PFSK-1 (cell line): ENCODE results near the gene CCNJL.

ENCODE experiments used
- FOXP2 ChIP-seq: optimal IDR thresholded peaks from 2 replicates; pipeline ENCODE3; 2011; ENCODE audit warnings: borderline replicate concordance, control low read depth, inconsistent platforms; ENCODE audit not compliant: insufficient read depth; ENCODE audit errors: extremely low read length, extremely low read depth
- POLR2AphosphoS5 ChIP-seq: IDR thresholded peaks from 2 replicates; pipeline ENCODE4 v1.6.1; 2012; ENCODE audit warnings: low read depth, mild to moderate bottlenecking, control low read depth, low read length, moderate library complexity
- REST ChIP-seq, 2 experiments: IDR thresholded peaks; 2 replicates each; pipeline versions ENCODE4 v1.6.1 to v1.8.0; 2011 to 2012; ENCODE audit warnings: low read depth in 2 of 2, low read length in 2 of 2, control low read depth in 1 of 2, inconsistent platforms in 1 of 2, mild to moderate bottlenecking in 1 of 2, moderate library complexity in 1 of 2; ENCODE audit not compliant: insufficient read depth in 1 of 2
- SIN3A ChIP-seq: IDR thresholded peaks from 2 replicates; pipeline ENCODE4 v1.6.1; 2012; ENCODE audit warnings: mild to moderate bottlenecking, low read length, moderate library complexity, borderline replicate concordance; ENCODE audit not compliant: insufficient read depth
- TAF1 ChIP-seq: IDR thresholded peaks from 2 replicates; pipeline ENCODE4 v1.6.1; 2012; ENCODE audit warnings: low read length, control low read depth, borderline replicate concordance; ENCODE audit not compliant: insufficient read depth

Gene CCNJL

DNA sequence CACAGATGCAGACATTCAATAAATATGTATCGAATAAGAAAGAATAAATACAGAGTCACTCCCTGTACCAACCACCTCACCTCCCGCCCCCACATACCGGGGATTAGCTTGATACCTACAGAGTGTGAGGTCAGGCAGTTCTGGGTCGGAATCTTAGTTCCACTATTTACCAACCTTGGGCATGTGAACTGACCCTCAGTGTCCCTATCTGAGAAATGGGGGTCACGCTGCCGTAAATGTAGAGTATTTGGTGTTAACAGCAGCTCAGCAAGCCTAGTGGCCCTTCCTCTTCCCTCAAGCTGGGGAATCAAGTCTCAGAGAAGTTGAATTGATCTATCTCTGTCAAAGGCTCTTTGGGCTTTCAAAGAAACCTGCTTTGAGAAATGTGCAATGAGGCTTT lies 25.4 kb downstream of the CCNJL start:
- TF ChIP-seq SIN3A (no peak), FOXP2 (no peak), POLR2AphosphoS5 (no peak), TAF1 (no peak)

DNA sequence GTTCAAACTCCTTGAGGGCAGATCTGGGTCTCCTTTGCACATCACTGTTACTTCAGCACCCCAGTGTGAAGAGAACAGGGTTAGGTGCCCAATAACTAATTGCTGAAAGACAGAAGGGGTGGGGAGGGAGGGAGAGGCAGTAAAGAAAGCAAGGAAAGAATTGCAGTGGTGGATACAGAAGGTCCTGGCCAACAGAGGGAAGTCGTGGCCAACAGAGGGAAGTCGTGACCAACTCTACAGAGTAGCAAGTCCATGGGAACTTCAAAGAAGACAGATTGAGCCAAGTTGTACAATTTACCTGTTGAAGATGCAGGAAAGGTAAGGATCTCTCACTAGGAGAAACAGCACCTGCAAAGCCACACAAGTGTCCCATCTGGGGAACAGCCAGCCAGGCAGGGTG lies 27.0 kb downstream of the CCNJL start:
- TF ChIP-seq FOXP2, result no peak
- TF ChIP-seq SIN3A, result no peak
- TF ChIP-seq REST (IDR thresholded peaks at IDR 0.05; ENCODE audit: insufficient read depth in 1 of 2, low read depth in 2 of 2, low read length in 2 of 2), result no peak
- TF ChIP-seq POLR2AphosphoS5, result no peak
- no peak for TF ChIP-seq TAF1

DNA sequence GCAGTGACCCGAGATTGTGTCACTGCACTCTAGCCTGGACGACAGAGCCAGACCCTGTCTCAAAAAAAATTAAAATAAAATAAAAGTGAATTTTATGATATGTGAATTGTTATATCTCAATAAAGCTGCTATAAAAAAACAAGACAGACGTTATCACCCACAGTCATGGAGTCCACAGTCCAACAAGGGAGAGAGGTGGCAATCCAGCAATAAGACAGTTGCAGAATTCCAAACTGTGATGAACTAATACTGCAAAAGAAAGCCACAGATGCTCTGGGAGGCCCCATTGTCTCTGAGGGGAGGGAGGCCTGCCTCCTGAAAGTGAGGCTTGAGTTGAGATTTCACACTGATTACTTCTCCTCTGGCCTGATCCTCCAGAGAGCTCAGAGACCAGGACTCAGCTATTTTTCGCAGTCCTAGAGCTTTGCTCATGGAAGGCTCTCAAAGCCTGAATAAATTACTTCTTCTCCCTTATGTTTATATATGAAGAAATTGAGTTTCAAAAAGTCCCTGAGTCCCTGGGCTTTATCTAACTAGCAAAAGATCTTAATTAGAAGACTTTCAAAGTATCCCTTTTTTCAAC lies 28.0 kb downstream of the CCNJL start:
- TF ChIP-seq SIN3A, result no peak
- TF ChIP-seq TAF1, result no peak
- no peak for TF ChIP-seq FOXP2
- no peak for TF ChIP-seq REST (IDR thresholded peaks at IDR 0.05; ENCODE audit: insufficient read depth in 1 of 2, low read depth in 2 of 2, low read length in 2 of 2)
- no peak for TF ChIP-seq POLR2AphosphoS5

GRCh38 chr5:160281275-160281674 lies 31.1 kb downstream of the CCNJL start:
- no peak for TF ChIP-seq FOXP2
- TF ChIP-seq POLR2AphosphoS5, result no peak
- no peak for TF ChIP-seq TAF1
- no peak for TF ChIP-seq REST (IDR thresholded peaks at IDR 0.05; ENCODE audit: insufficient read depth in 1 of 2, low read depth in 2 of 2, low read length in 2 of 2)
- TF ChIP-seq SIN3A, result no peak

DNA sequence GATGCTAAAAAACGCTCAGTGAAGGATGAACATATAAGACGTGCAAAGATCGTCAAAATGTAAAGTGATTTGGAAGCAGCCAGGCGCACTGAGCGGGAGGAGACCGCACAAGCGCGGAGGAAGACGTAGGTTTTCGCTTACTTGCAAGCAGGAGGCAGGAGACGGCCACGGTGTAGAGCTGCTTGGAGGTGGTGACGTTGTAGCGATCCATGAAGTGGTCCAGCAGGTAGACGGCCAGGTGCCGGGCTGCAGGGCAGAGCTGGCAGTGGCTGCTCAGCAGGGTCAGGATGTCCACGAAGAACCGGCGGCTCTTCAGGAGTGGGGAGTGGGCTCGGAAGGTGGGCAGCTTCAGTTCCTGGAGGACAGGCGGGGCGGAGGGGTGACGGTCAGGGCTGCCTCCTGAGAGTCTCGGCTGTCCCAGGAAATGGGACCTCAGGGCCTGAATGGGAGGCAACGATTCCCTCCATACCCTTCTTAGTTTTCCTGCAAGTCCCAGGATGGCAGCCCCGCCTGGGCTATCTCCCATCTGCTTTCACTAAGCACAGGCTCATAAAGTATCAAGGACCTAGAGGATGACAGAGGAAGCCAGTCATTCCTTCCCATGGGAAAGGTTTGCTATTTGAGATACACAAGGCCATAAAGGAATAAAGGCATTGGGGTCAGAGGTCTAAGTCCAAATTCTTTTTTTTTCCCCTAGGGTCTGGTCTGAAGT lies 31.8 kb downstream of the CCNJL start:
- TF ChIP-seq FOXP2, result no peak
- no peak for TF ChIP-seq TAF1
- TF ChIP-seq SIN3A, result no peak
- no peak for TF ChIP-seq REST (IDR thresholded peaks at IDR 0.05; ENCODE audit: insufficient read depth in 1 of 2, low read depth in 2 of 2, low read length in 2 of 2)
- TF ChIP-seq POLR2AphosphoS5, result no peak
